WTC11 (cell line): ENCODE measurements around the gene NNAT. TPM values are rescaled to one million over a fixed set of nuclear protein-coding genes. Genes with fewer than 3 reads are reported as not detected.

Experiments used
- ATAC-seq: fragments of 200-7000 bp; cut with Tn5 transposase; 2 replicates; pipeline ENCODE4 v1.10.0; 2021; ENCODE audit warnings: mild to moderate bottlenecking, moderate library complexity
- CTCF ChIA-PET: fragments of 300-600 bp; sonication (Branson Sonifier 250); formaldehyde crosslinking; loops from one replicate; lab custom pipeline; 2021; ENCODE audit warnings: antibody characterized with exemption; lab: Charles Lee
- POLR2A ChIA-PET: fragments of 350-600 bp; sonication (Branson Sonifier 250); formaldehyde crosslinking; loops from one replicate; lab custom pipeline; 2021; ENCODE audit warnings: antibody characterized with exemption; lab: Charles Lee
- DNase-seq: peaks from one replicate; pipeline ENCODE4 v3.0.0; 2021; ENCODE audit warnings: low spot score
- H3K27ac Mint-ChIP-seq: 2 replicates; pipeline ENCODE4 v1.8.0; 2021; ENCODE audit warnings: mixed read lengths
- H3K27me3 Mint-ChIP-seq: 2 replicates; pipeline ENCODE4 v1.8.0; 2021; ENCODE audit warnings: low read depth, mild to moderate bottlenecking, moderate library complexity, mixed read lengths
- H3K36me3 Mint-ChIP-seq: 2 replicates; pipeline ENCODE4 v1.8.0; 2021; ENCODE audit warnings: mixed read lengths
- H3K4me1 Mint-ChIP-seq: 2 replicates; pipeline ENCODE4 v1.8.0; 2022; ENCODE audit warnings: mixed read lengths
- H3K4me3 Mint-ChIP-seq: 2 replicates; pipeline ENCODE4 v1.8.0; 2021; ENCODE audit warnings: mild to moderate bottlenecking, moderate library complexity, mixed read lengths
- H3K9me3 Mint-ChIP-seq: 2 replicates; pipeline ENCODE4 v1.8.0; 2021; ENCODE audit warnings: mixed read lengths
- ATF1 ChIP-seq: sonication (generic); formaldehyde crosslinking; IDR thresholded peaks from 2 replicates; pipeline ENCODE4 v1.8.1; 2023; ENCODE audit warnings: mild to moderate bottlenecking, moderate library complexity, missing genetic modification reagents
- CREB1 ChIP-seq: sonication (generic); formaldehyde crosslinking; IDR thresholded peaks from 2 replicates; pipeline ENCODE4 v1.8.0; 2023; ENCODE audit warnings: mild to moderate bottlenecking, missing genetic modification reagents
- EMX1 ChIP-seq: fragments of 250-450 bp; sonication (Bioruptor Pico); IDR thresholded peaks from 2 replicates; pipeline ENCODE4 v1.8.0; 2021; ENCODE audit warnings: mild to moderate bottlenecking
- FOXP1 ChIP-seq: sonication (generic); formaldehyde crosslinking; IDR thresholded peaks from 2 replicates; pipeline ENCODE4 v1.8.0; 2022; ENCODE audit warnings: missing genetic modification reagents, mild to moderate bottlenecking, moderate library complexity, borderline replicate concordance
- GABPB1 ChIP-seq: sonication (generic); formaldehyde crosslinking; IDR thresholded peaks from 2 replicates; pipeline ENCODE4 v1.8.1; 2023; ENCODE audit warnings: mild to moderate bottlenecking, missing genetic modification reagents
- HMGA2 ChIP-seq: fragments of 250-450 bp; sonication (Bioruptor Pico); IDR thresholded peaks from 2 replicates; pipeline ENCODE4 v1.4.0; 2021; ENCODE audit warnings: mild to moderate bottlenecking, moderate library complexity
- IRF2 ChIP-seq: sonication (generic); formaldehyde crosslinking; IDR thresholded peaks from 2 replicates; pipeline ENCODE4 v1.8.0; 2022; ENCODE audit warnings: low read depth, missing genetic modification reagents, borderline replicate concordance
- NFATC4 ChIP-seq: fragments of 250-450 bp; sonication (Bioruptor Pico); IDR thresholded peaks from 2 replicates; pipeline ENCODE4 v1.9.0; 2021; ENCODE audit warnings: mild to moderate bottlenecking
- SP1 ChIP-seq: sonication (generic); formaldehyde crosslinking; conservative IDR thresholded peaks from 2 replicates; pipeline ENCODE4 v1.8.1; 2022; ENCODE audit warnings: missing genetic modification reagents
- TCF7 ChIP-seq: sonication (generic); formaldehyde crosslinking; IDR thresholded peaks from 2 replicates; pipeline ENCODE4 v1.8.0; 2022; ENCODE audit warnings: mild to moderate bottlenecking, low read depth, missing genetic modification reagents, moderate library complexity
- ZNF423 ChIP-seq: fragments of 250-450 bp; sonication (Bioruptor Pico); IDR thresholded peaks from 2 replicates; pipeline ENCODE4 v2.1.2; 2022; ENCODE audit warnings: mild to moderate bottlenecking, moderate library complexity
- total RNA-seq: library from RNA; stranded (reverse); gene quantifications from 3 replicates; pipeline ENCODE4 v1.2.3, GENCODE V29; 2021
- TF ChIP-seq, protein P1 (sequence below): fragments of 250-450 bp; sonication (Bioruptor Pico); IDR thresholded peaks from 2 replicates; pipeline ENCODE4 v1.9.0; 2021; ENCODE audit warnings: mild to moderate bottlenecking, borderline replicate concordance
- TF ChIP-seq, protein P2 (sequence below): sonication (generic); formaldehyde crosslinking; conservative IDR thresholded peaks from 2 replicates; pipeline ENCODE4 v1.8.1; 2022; ENCODE audit warnings: mild to moderate bottlenecking, missing genetic modification reagents
- TF ChIP-seq, protein P3 (sequence below): sonication (generic); formaldehyde crosslinking; IDR thresholded peaks from 2 replicates; pipeline ENCODE4 v1.8.0; 2022; ENCODE audit warnings: mild to moderate bottlenecking, missing genetic modification reagents
- TF ChIP-seq, protein P4 (sequence below): sonication (generic); formaldehyde crosslinking; IDR thresholded peaks from 2 replicates; pipeline ENCODE4 v1.8.0; 2022; ENCODE audit warnings: mild to moderate bottlenecking, missing genetic modification reagents
- TF ChIP-seq, protein P5 (sequence below): sonication (generic); formaldehyde crosslinking; IDR thresholded peaks from 2 replicates; pipeline ENCODE4 v1.8.1; 2023; ENCODE audit warnings: mild to moderate bottlenecking, missing genetic modification reagents
- TF ChIP-seq, protein P6 (sequence below): sonication (generic); formaldehyde crosslinking; IDR thresholded peaks from 2 replicates; pipeline ENCODE4 v1.8.0; 2022; ENCODE audit warnings: missing genetic modification reagents

The NNAT gene
- total RNA-seq, 1 experiment from 2014 or later: 90.0 TPM

DNA sequence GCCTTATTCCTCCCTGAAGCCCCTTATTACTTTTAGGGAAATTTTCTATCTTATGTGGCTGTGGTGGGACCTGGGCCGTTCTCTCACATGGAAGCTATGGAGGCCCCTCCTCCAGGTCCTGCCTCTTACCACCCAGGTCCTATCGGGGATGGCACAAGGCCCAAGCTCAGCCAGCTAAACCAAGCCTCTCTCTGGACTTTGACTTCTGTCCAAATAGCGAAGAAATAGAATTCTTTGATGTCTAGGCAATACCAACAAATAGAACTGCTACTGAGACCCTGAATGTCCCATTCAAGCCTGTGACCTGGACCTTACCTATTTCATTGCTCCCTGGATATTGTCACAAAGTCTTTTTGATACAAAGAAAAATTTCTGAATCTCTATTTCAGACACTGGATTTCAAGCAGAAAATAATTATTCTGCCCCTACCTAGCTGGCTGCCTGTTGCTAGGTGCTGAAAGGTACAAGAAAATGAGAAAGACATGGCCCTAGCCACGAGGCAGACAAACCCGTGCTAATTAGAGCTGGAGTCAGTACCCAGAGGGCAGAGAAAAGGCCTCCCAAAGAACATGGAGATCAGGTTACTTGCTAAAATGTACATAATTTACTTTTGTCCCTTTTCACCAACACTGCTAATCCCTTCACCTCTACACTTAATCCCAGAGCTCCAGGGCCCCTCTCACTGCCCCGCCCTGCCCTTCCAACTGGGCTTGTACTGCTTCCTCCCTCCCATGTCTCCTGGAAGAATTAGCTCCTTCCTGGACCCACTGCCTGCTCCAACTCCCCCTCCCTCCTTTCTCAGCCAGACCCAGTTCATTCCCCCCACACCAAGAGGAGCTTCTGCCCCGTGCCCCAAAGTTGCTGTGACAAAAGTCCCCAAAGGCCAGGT is 15.5 kb upstream of the NNAT start (continued):
- TF ChIP-seq, protein P1, sequence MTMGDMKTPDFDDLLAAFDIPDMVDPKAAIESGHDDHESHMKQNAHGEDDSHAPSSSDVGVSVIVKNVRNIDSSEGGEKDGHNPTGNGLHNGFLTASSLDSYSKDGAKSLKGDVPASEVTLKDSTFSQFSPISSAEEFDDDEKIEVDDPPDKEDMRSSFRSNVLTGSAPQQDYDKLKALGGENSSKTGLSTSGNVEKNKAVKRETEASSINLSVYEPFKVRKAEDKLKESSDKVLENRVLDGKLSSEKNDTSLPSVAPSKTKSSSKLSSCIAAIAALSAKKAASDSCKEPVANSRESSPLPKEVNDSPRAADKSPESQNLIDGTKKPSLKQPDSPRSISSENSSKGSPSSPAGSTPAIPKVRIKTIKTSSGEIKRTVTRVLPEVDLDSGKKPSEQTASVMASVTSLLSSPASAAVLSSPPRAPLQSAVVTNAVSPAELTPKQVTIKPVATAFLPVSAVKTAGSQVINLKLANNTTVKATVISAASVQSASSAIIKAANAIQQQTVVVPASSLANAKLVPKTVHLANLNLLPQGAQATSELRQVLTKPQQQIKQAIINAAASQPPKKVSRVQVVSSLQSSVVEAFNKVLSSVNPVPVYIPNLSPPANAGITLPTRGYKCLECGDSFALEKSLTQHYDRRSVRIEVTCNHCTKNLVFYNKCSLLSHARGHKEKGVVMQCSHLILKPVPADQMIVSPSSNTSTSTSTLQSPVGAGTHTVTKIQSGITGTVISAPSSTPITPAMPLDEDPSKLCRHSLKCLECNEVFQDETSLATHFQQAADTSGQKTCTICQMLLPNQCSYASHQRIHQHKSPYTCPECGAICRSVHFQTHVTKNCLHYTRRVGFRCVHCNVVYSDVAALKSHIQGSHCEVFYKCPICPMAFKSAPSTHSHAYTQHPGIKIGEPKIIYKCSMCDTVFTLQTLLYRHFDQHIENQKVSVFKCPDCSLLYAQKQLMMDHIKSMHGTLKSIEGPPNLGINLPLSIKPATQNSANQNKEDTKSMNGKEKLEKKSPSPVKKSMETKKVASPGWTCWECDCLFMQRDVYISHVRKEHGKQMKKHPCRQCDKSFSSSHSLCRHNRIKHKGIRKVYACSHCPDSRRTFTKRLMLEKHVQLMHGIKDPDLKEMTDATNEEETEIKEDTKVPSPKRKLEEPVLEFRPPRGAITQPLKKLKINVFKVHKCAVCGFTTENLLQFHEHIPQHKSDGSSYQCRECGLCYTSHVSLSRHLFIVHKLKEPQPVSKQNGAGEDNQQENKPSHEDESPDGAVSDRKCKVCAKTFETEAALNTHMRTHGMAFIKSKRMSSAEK: no peak
- TF ChIP-seq ZNF423 (CRISPR knock-in tag): no peak
- no peak for TF ChIP-seq NFATC4 (CRISPR knock-in tag)
- TF ChIP-seq, protein P2, sequence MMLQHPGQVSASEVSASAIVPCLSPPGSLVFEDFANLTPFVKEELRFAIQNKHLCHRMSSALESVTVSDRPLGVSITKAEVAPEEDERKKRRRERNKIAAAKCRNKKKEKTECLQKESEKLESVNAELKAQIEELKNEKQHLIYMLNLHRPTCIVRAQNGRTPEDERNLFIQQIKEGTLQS (CRISPR knock-in tag): no peak

DNA sequence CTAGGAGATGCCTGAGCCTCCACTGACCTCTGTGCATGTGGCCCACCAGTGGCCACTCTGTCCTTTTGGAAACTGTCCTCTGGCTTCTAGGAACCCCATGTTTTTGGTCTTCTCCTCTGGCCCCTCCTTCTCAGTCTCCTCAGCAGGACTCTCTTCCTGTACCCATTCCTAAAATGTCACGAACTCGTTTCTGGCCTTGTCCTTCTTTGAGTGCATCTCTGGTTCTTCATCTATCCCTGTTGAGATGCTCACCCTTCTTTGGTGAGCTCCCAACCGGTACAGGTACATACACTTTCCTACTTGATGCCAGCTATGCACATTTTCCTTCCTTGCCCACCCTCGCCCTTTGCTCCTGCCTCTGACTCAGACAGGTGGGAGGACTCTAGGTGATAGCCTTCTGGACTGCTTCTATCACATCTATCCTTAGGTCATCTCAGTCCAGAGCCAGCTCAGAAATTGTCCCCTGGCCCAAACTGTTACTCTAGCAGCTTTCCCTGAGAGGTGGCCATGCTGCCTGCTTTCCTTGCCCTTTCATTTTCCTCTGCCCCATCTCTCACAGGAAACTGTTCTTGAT is 14.8 kb upstream of the NNAT start:
- Mint-ChIP-seq H3K4me3 (no peak overlapping the region), H3K4me1 (no peaks in the 10 kb centered on the region), H3K27me3 (no peaks in the 10 kb centered on the region), H3K9me3 (no peaks in the 10 kb centered on the region), H3K36me3 (no peaks in the 10 kb centered on the region), H3K27ac (no peak overlapping the region)
- ATAC-seq (no peak), DNase-seq (no peak)
- ChIA-PET POLR2A (interaction anchor here (0.8 kb wide), 1 partner anchor 11 kb away, joined by 3 read pairs; no protein-coding TSS in a partner anchor), CTCF (interaction anchor here (0.8 to 1.7 kb wide), 6 partner anchors 21 to 315 kb away, joined by 3 to 11 read pairs (median 3); partner anchors contain the start of gene BLCAP)
- TF ChIP-seq, protein P3, sequence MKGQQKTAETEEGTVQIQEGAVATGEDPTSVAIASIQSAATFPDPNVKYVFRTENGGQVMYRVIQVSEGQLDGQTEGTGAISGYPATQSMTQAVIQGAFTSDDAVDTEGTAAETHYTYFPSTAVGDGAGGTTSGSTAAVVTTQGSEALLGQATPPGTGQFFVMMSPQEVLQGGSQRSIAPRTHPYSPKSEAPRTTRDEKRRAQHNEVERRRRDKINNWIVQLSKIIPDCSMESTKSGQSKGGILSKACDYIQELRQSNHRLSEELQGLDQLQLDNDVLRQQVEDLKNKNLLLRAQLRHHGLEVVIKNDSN (CRISPR knock-in tag): no peak
- TF ChIP-seq, protein P4, sequence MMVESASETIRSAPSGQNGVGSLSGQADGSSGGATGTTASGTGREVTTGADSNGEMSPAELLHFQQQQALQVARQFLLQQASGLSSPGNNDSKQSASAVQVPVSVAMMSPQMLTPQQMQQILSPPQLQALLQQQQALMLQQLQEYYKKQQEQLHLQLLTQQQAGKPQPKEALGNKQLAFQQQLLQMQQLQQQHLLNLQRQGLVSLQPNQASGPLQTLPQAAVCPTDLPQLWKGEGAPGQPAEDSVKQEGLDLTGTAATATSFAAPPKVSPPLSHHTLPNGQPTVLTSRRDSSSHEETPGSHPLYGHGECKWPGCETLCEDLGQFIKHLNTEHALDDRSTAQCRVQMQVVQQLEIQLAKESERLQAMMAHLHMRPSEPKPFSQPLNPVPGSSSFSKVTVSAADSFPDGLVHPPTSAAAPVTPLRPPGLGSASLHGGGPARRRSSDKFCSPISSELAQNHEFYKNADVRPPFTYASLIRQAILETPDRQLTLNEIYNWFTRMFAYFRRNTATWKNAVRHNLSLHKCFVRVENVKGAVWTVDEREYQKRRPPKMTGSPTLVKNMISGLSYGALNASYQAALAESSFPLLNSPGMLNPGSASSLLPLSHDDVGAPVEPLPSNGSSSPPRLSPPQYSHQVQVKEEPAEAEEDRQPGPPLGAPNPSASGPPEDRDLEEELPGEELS (CRISPR knock-in tag): no peak
- TF ChIP-seq GABPB1 (CRISPR knock-in tag) (no peak), SP1 (CRISPR knock-in tag) (no peak), HMGA2 (CRISPR knock-in tag) (no peak), IRF2 (CRISPR knock-in tag) (no peak), FOXP1 (CRISPR knock-in tag) (no peak), TCF7 (no peak), CREB1 (CRISPR knock-in tag) (no peak), EMX1 (CRISPR knock-in tag) (no peak), ATF1 (CRISPR knock-in tag) (no peak)
- TF ChIP-seq, protein P5, sequence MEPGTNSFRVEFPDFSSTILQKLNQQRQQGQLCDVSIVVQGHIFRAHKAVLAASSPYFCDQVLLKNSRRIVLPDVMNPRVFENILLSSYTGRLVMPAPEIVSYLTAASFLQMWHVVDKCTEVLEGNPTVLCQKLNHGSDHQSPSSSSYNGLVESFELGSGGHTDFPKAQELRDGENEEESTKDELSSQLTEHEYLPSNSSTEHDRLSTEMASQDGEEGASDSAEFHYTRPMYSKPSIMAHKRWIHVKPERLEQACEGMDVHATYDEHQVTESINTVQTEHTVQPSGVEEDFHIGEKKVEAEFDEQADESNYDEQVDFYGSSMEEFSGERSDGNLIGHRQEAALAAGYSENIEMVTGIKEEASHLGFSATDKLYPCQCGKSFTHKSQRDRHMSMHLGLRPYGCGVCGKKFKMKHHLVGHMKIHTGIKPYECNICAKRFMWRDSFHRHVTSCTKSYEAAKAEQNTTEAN (CRISPR knock-in tag): no peak
- TF ChIP-seq, protein P6, sequence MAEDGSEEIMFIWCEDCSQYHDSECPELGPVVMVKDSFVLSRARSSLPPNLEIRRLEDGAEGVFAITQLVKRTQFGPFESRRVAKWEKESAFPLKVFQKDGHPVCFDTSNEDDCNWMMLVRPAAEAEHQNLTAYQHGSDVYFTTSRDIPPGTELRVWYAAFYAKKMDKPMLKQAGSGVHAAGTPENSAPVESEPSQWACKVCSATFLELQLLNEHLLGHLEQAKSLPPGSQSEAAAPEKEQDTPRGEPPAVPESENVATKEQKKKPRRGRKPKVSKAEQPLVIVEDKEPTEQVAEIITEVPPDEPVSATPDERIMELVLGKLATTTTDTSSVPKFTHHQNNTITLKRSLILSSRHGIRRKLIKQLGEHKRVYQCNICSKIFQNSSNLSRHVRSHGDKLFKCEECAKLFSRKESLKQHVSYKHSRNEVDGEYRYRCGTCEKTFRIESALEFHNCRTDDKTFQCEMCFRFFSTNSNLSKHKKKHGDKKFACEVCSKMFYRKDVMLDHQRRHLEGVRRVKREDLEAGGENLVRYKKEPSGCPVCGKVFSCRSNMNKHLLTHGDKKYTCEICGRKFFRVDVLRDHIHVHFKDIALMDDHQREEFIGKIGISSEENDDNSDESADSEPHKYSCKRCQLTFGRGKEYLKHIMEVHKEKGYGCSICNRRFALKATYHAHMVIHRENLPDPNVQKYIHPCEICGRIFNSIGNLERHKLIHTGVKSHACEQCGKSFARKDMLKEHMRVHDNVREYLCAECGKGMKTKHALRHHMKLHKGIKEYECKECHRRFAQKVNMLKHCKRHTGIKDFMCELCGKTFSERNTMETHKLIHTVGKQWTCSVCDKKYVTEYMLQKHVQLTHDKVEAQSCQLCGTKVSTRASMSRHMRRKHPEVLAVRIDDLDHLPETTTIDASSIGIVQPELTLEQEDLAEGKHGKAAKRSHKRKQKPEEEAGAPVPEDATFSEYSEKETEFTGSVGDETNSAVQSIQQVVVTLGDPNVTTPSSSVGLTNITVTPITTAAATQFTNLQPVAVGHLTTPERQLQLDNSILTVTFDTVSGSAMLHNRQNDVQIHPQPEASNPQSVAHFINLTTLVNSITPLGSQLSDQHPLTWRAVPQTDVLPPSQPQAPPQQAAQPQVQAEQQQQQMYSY (CRISPR knock-in tag): no peak
